GM19035 (cell line): ENCODE results near the gene ORM2.

Source experiments
- ATAC-seq: cut with Tn5 transposase; IDR thresholded peaks from one replicate; pipeline ENCODE4 v1.9.1; 2021; ENCODE audit not compliant: unreplicated experiment

Gene ORM2

GRCh38 chr9:114347675-114348074 is 18.0 kb downstream of the ORM2 start:
- ATAC-seq: no peak

- ATAC-seq: no peak
Measured at GRCh38 chr9:114348261-114348905, 18.7 kb downstream of the ORM2 start.

GRCh38 chr9:114348906-114349482 is 19.3 kb downstream of the ORM2 start:
- ATAC-seq: peak; percentile 89

GRCh38 chr9:114349713-114350480 is 20.2 kb downstream of the ORM2 start:
- no peak for ATAC-seq

- ATAC-seq: no peak
Measured at GRCh38 chr9:114350636-114351401, 21.1 kb downstream of the ORM2 start.

GRCh38 chr9:114351932-114352331 is 22.3 kb downstream of the ORM2 start:
- no peak for ATAC-seq

GRCh38 chr9:114355821-114356220 is 26.2 kb downstream of the ORM2 start:
- ATAC-seq: no peak

GRCh38 chr9:114356792-114357191 is 27.1 kb downstream of the ORM2 start:
- no peak for ATAC-seq

GRCh38 chr9:114357360-114357759 is 27.7 kb downstream of the ORM2 start:
- no peak for ATAC-seq

GRCh38 chr9:114357911-114358328 is 28.3 kb downstream of the ORM2 start:
- ATAC-seq: no peak

- no peak for ATAC-seq
Measured at GRCh38 chr9:114359801-114360200, 30.1 kb downstream of the ORM2 start.

- no peak for ATAC-seq
Measured at GRCh38 chr9:114361542-114361941, 31.9 kb downstream of the ORM2 start.

- ATAC-seq: no peak
Measured at GRCh38 chr9:114362394-114362793, 32.7 kb downstream of the ORM2 start.

GRCh38 chr9:114363424-114363823 is 33.8 kb downstream of the ORM2 start:
- no peak for ATAC-seq

- no peak for ATAC-seq
Measured at GRCh38 chr9:114364134-114365041, 34.7 kb downstream of the ORM2 start.

GRCh38 chr9:114365194-114365593 is 35.5 kb downstream of the ORM2 start:
- ATAC-seq: no peak

GRCh38 chr9:114366334-114367128 is 36.9 kb downstream of the ORM2 start:
- peak; percentile 39 for ATAC-seq

- no peak for ATAC-seq
Measured at GRCh38 chr9:114367366-114367765, 37.7 kb downstream of the ORM2 start.

- no peak for ATAC-seq
Measured at GRCh38 chr9:114367772-114368569, 38.3 kb downstream of the ORM2 start.
